Colon (tissue), 2 donors: ENCODE measurements around the gene JPT1.
"Not testable (repeated sequence)": the region's sequence is repeated elsewhere in the genome, so short reads cannot be mapped to it uniquely, and the experiment has no call there.

ENCODE experiments used
- FAIRE-seq: peaks from 2 replicates; lab custom pipeline; 2012; peaks lifted over from hg19 to GRCh38; lab: Jason Lieb, UNC
- donor health status: control.
- donor health status: control.

Gene JPT1

GRCh38 chr17:75155191-75155601 is 884 bp upstream of the JPT1 start:
- FAIRE-seq: no peak

GRCh38 chr17:75153780-75154194 is 525 bp downstream of the JPT1 start:
- no peak for FAIRE-seq

GRCh38 chr17:75152922-75153779 is 1.2 kb downstream of the JPT1 start:
- FAIRE-seq: no peak

- no peak for FAIRE-seq
These were observed 1.8 kb downstream of the JPT1 start for GRCh38 chr17:75152523-75152921.

- FAIRE-seq: no peak
These were observed 2.4 kb downstream of the JPT1 start for GRCh38 chr17:75151930-75152329.

- no peak for FAIRE-seq
These were observed 6.3 kb downstream of the JPT1 start for GRCh38 chr17:75147878-75148546.

GRCh38 chr17:75146592-75146991 is 7.7 kb downstream of the JPT1 start:
- FAIRE-seq: no peak

GRCh38 chr17:75144816-75145512 is 9.3 kb downstream of the JPT1 start:
- no peak for FAIRE-seq

GRCh38 chr17:75142236-75142971 is 11.9 kb downstream of the JPT1 start:
- no peak for FAIRE-seq

- no peak for FAIRE-seq
These were observed 15.8 kb downstream of the JPT1 start for GRCh38 chr17:75138519-75138918.

- not testable (repeated sequence) for FAIRE-seq
These were observed 16.6 kb downstream of the JPT1 start for GRCh38 chr17:75137762-75138161.

GRCh38 chr17:75135946-75136345 is 18.4 kb downstream of the JPT1 start:
- FAIRE-seq: no peak

- FAIRE-seq: no peak
These were observed 18.9 kb downstream of the JPT1 start for GRCh38 chr17:75135452-75135851.

- FAIRE-seq: not testable (repeated sequence)
These were observed 20.5 kb downstream of the JPT1 start for GRCh38 chr17:75133607-75134347.

GRCh38 chr17:75133001-75133400 is 21.3 kb downstream of the JPT1 start:
- no peak for FAIRE-seq

- not testable (repeated sequence) for FAIRE-seq
These were observed 22.0 kb downstream of the JPT1 start for GRCh38 chr17:75132018-75133000.

GRCh38 chr17:75131278-75132017 is 22.9 kb downstream of the JPT1 start, which contains the start of gene NT5C:
TSS of gene NT5C (minus strand) at chr17:75131742. CDS start at chr17:75131707, 35 bp downstream.
- no peak for FAIRE-seq

GRCh38 chr17:75130632-75131277 is 23.6 kb downstream of the JPT1 start:
- FAIRE-seq: no peak
